CD8-positive, alpha-beta memory T cell (primary cell): ENCODE measurements around the gene GTF2IRD1. TPM values are rescaled to one million over a fixed set of nuclear protein-coding genes. Genes with fewer than 3 reads are reported as not detected.
A peak's percentile ranks its signal among the peaks of the same experiment; 100 is the strongest.
"Not testable (repeated sequence)": the region's sequence is repeated elsewhere in the genome, so short reads cannot be mapped to it uniquely, and the experiment has no call there.

Experiments used
- CTCF ChIA-PET: fragments of 350-600 bp; sonication (Branson Sonifier 250); formaldehyde crosslinking; loops from one replicate; lab custom pipeline; 2021; ENCODE audit warnings: antibody characterized with exemption; lab: Charles Lee
- POLR2A ChIA-PET: fragments of 350-600 bp; sonication (Branson Sonifier 250); formaldehyde crosslinking; loops from one replicate; lab custom pipeline; 2021; ENCODE audit warnings: antibody characterized with exemption; lab: Charles Lee
- DNase-seq, 5 donors: peaks; one replicate each; pipeline versions ENCODE4 v3.0.0 to v3.0.0-alpha.2; 2020 to 2022; ENCODE audit warnings: mixed read lengths in 1 of 5
- H3K27ac ChIP-seq: one replicate; pipeline ENCODE4 v1.7.0; 2013; ENCODE audit warnings: low read depth, mild to moderate bottlenecking, low read length, moderate library complexity
- H3K27me3 ChIP-seq: 2 replicates; pipeline ENCODE4 v1.7.0; 2013; ENCODE audit warnings: low read length, mild to moderate bottlenecking; ENCODE audit not compliant: insufficient read depth, poor library complexity, severe bottlenecking
- H3K36me3 ChIP-seq: 2 replicates; pipeline ENCODE4 v1.7.0; 2013; ENCODE audit warnings: mild to moderate bottlenecking, low read length, moderate library complexity; ENCODE audit not compliant: insufficient read depth
- H3K4me1 ChIP-seq: 2 replicates; pipeline ENCODE4 v1.7.0; 2013; ENCODE audit warnings: mild to moderate bottlenecking, low read length, moderate library complexity; ENCODE audit not compliant: insufficient read depth
- H3K4me3 ChIP-seq: 2 replicates; pipeline ENCODE4 v1.7.0; 2013; ENCODE audit warnings: mild to moderate bottlenecking, low read length
- H3K9me3 ChIP-seq: 2 replicates; pipeline ENCODE4 v1.7.0; 2013; ENCODE audit warnings: mild to moderate bottlenecking, low read length
- H3K27ac Mint-ChIP-seq, 8 donors: one replicate each; pipeline ENCODE4 v1.8.0; 2020 to 2021; ENCODE audit warnings: mixed read lengths in 8 of 8, mild to moderate bottlenecking in 6 of 8, inconsistent platforms in 3 of 8, moderate library complexity in 3 of 8
- H3K27me3 Mint-ChIP-seq, 2 donors: one replicate each; pipeline ENCODE4 v1.8.0; 2020 to 2021; ENCODE audit warnings: mixed read lengths in 2 of 2, mild to moderate bottlenecking in 1 of 2, moderate library complexity in 1 of 2
- H3K36me3 Mint-ChIP-seq, 3 donors: one replicate each; pipeline ENCODE4 v1.8.0; 2020 to 2021; ENCODE audit warnings: mixed read lengths in 3 of 3, inconsistent platforms in 1 of 3, mild to moderate bottlenecking in 1 of 3
- H3K4me1 Mint-ChIP-seq, 3 donors: one replicate each; pipeline ENCODE4 v1.8.0; 2020 to 2021; ENCODE audit warnings: mixed read lengths in 3 of 3, inconsistent platforms in 1 of 3, mild to moderate bottlenecking in 1 of 3
- H3K4me3 Mint-ChIP-seq, 7 donors: one replicate each; pipeline ENCODE4 v1.8.0; 2020 to 2021; ENCODE audit warnings: mixed read lengths in 7 of 7, mild to moderate bottlenecking in 6 of 7, moderate library complexity in 4 of 7, inconsistent platforms in 2 of 7
- H3K9me3 Mint-ChIP-seq, 5 donors: one replicate each; pipeline ENCODE4 v1.8.0; 2020 to 2022; ENCODE audit warnings: mixed read lengths in 5 of 5, mild to moderate bottlenecking in 3 of 5, moderate library complexity in 2 of 5, inconsistent platforms in 1 of 5
- polyA plus RNA-seq: library from polyadenylated mRNA; unstranded; fragments of 300-500 nt; fragmentation: Illumina TruSeq; gene quantifications from one replicate; pipeline ENCODE4 v1.2.3, GENCODE V29; 2021
- total RNA-seq, 2 experiments: library from RNA; stranded (reverse); gene quantifications; one replicate each; pipeline ENCODE4 v1.2.3, GENCODE V29; 2021

Gene GTF2IRD1
- total and polyA plus RNA-seq, 3 experiments from 2014 or later, result 0.42 to 0.88 TPM; not detected in 1

GRCh38 chr7:74438327-74438726 is 15.4 kb upstream of the GTF2IRD1 start:
- POLR2A ChIA-PET, result no interaction called here
- no peak for DNase-seq
- no peaks in the 10 kb centered on the region for H3K4me1 ChIP-seq
- no peak overlapping the region for H3K27ac Mint-ChIP-seq
- peaks cover 0 to 6% (median 2%) of the 10 kb centered on the region in 3 donors for H3K36me3 Mint-ChIP-seq
- CTCF ChIA-PET, result interaction anchor here (1.3 kb wide), 1 partner anchor 12 kb away, joined by 3 read pairs; no protein-coding TSS in a partner anchor
- peaks cover 4 to 11% (median 4%) of the 10 kb centered on the region in 5 donors for H3K9me3 Mint-ChIP-seq
- H3K9me3 ChIP-seq, result no peaks in the 10 kb centered on the region
- no peaks in the 10 kb centered on the region for H3K4me1 Mint-ChIP-seq
- H3K4me3 ChIP-seq, result no peak overlapping the region
- H3K27ac ChIP-seq, result no peak overlapping the region
- no peak overlapping the region for H3K4me3 Mint-ChIP-seq
- no peaks in the 10 kb centered on the region for H3K36me3 ChIP-seq
- H3K27me3 ChIP-seq, result no peaks in the 10 kb centered on the region
- H3K27me3 Mint-ChIP-seq, result peaks cover 5 to 7% of the 10 kb centered on the region in 2 donors

GRCh38 chr7:74439541-74439940 is 14.2 kb upstream of the GTF2IRD1 start:
- Mint-ChIP-seq H3K27ac (no peak overlapping the region), H3K4me1 (no peaks in the 10 kb centered on the region), H3K27me3 (peaks cover 5 to 11% of the 10 kb centered on the region in 2 donors), H3K9me3 (peaks cover 4 to 11% (median 4%) of the 10 kb centered on the region in 5 donors), H3K36me3 (peaks cover 0 to 6% (median 2%) of the 10 kb centered on the region in 3 donors), H3K4me3 (no peak overlapping the region)
- CTCF ChIA-PET, result interaction anchor here (0.9 kb wide), 1 partner anchor 39 kb away, joined by 4 read pairs; no protein-coding TSS in a partner anchor
- Histone ChIP-seq H3K36me3 (no peaks in the 10 kb centered on the region), H3K27me3 (no peaks in the 10 kb centered on the region), H3K9me3 (no peaks in the 10 kb centered on the region), H3K27ac (no peak overlapping the region), H3K4me3 (no peak overlapping the region), H3K4me1 (no peaks in the 10 kb centered on the region)
- DNase-seq, result no peak
- POLR2A ChIA-PET, result no interaction called here

GRCh38 chr7:74440143-74440542 is 13.6 kb upstream of the GTF2IRD1 start:
- POLR2A ChIA-PET, H3K9me3 ChIP-seq, H3K4me3 Mint-ChIP-seq, H3K27ac Mint-ChIP-seq, H3K4me1 ChIP-seq, H3K36me3 Mint-ChIP-seq, H3K27me3 ChIP-seq, H3K27ac ChIP-seq, H3K36me3 ChIP-seq, H3K4me1 Mint-ChIP-seq, H3K4me3 ChIP-seq, DNase-seq: not testable (repeated sequence)
- Mint-ChIP-seq H3K9me3 (peaks cover 4 to 11% (median 4%) of the 10 kb centered on the region in 5 donors), H3K27me3 (peaks cover 5 to 11% of the 10 kb centered on the region in 2 donors)
- CTCF ChIA-PET, result interaction anchor here (0.9 kb wide), 1 partner anchor 39 kb away, joined by 4 read pairs; no protein-coding TSS in a partner anchor

GRCh38 chr7:74441801-74442200 is 11.9 kb upstream of the GTF2IRD1 start:
- no peak overlapping the region for H3K4me3 Mint-ChIP-seq
- peaks cover 4 to 10% (median 4%) of the 10 kb centered on the region in 5 donors for H3K9me3 Mint-ChIP-seq
- no peak for DNase-seq
- Histone ChIP-seq H3K27ac (no peak overlapping the region), H3K36me3 (no peaks in the 10 kb centered on the region), H3K9me3 (no peaks in the 10 kb centered on the region), H3K4me1 (no peaks in the 10 kb centered on the region), H3K27me3 (no peaks in the 10 kb centered on the region), H3K4me3 (no peak overlapping the region)
- H3K36me3 Mint-ChIP-seq, result peaks cover 0 to 6% (median 2%) of the 10 kb centered on the region in 3 donors
- CTCF ChIA-PET, result no interaction called here
- peaks cover 3 to 11% of the 10 kb centered on the region in 2 donors for H3K27me3 Mint-ChIP-seq
- H3K27ac Mint-ChIP-seq, result peak overlapping the region in 1 of 8 donors; percentile 88
- POLR2A ChIA-PET, result no interaction called here
- H3K4me1 Mint-ChIP-seq, result no peaks in the 10 kb centered on the region

- H3K4me1 ChIP-seq, result no peaks in the 10 kb centered on the region
- H3K27ac Mint-ChIP-seq, result no peak overlapping the region
These were observed 10.0 kb upstream of the GTF2IRD1 start for GRCh38 chr7:74443543-74444247.

GRCh38 chr7:74449144-74449543 is 4.6 kb upstream of the GTF2IRD1 start:
- Histone ChIP-seq H3K4me3 (no peak overlapping the region), H3K9me3 (no peaks in the 10 kb centered on the region), H3K27ac (no peak overlapping the region), H3K4me1 (peaks cover 12% of the 10 kb centered on the region), H3K36me3 (no peaks in the 10 kb centered on the region), H3K27me3 (no peaks in the 10 kb centered on the region)
- ChIA-PET CTCF (interaction anchor here (0.7 to 2.5 kb wide), 4 partner anchors 10 to 1879 kb away, joined by 4 to 9 read pairs (median 8); no protein-coding TSS in a partner anchor), POLR2A (interaction anchor here (0.7 kb wide), 1 partner anchor 355 kb away, joined by 5 read pairs; no protein-coding TSS in a partner anchor)
- H3K4me3 Mint-ChIP-seq, result no peak overlapping the region
- no peak for DNase-seq
- H3K27ac Mint-ChIP-seq, result no peak overlapping the region
- H3K9me3 Mint-ChIP-seq, result no peaks in the 10 kb centered on the region
- peaks cover 6 to 14% of the 10 kb centered on the region in 2 donors for H3K27me3 Mint-ChIP-seq
- H3K4me1 Mint-ChIP-seq, result peaks cover 12 to 24% (median 19%) of the 10 kb centered on the region in 3 donors
- H3K36me3 Mint-ChIP-seq, result no peaks in the 10 kb centered on the region

More at GRCh38 chr7:74443543-74444247, 10.0 kb upstream of the GTF2IRD1 start:
- Mint-ChIP-seq H3K36me3 (no peaks in the 10 kb centered on the region), H3K9me3 (peaks cover 0 to 3% (median 0%) of the 10 kb centered on the region in 5 donors), H3K4me3 (no peak overlapping the region), H3K27me3 (peaks cover 3 to 11% of the 10 kb centered on the region in 2 donors), H3K4me1 (no peaks in the 10 kb centered on the region)
- no peaks in the 10 kb centered on the region for H3K9me3 ChIP-seq
- POLR2A ChIA-PET, result no interaction called here
- H3K27me3 ChIP-seq, result no peaks in the 10 kb centered on the region
- no peak for DNase-seq
- no peak overlapping the region for H3K4me3 ChIP-seq
- CTCF ChIA-PET, result no interaction called here
- H3K27ac ChIP-seq, result no peak overlapping the region
- no peaks in the 10 kb centered on the region for H3K36me3 ChIP-seq

- peaks cover 12% of the 10 kb centered on the region for H3K4me1 ChIP-seq
- Mint-ChIP-seq H3K27me3 (peaks cover 7 to 14% of the 10 kb centered on the region in 2 donors), H3K9me3 (no peaks in the 10 kb centered on the region), H3K4me3 (peak overlapping the region in 1 of 7 donors; percentile 28), H3K36me3 (no peaks in the 10 kb centered on the region), H3K4me1 (peaks cover 12 to 24% (median 19%) of the 10 kb centered on the region in 3 donors), H3K27ac (peak overlapping the region in 1 of 8 donors; percentile 66)
- ChIA-PET CTCF (interaction anchor here (0.7 to 2.5 kb wide), 5 partner anchors 10 to 116 kb away, joined by 3 to 10 read pairs (median 9); no protein-coding TSS in a partner anchor), POLR2A (no interaction called here)
- H3K27me3 ChIP-seq, result no peaks in the 10 kb centered on the region
- H3K27ac ChIP-seq, result no peak overlapping the region
- no peak overlapping the region for H3K4me3 ChIP-seq
- peak; percentile 44 to 72 (median 50) for DNase-seq
- no peaks in the 10 kb centered on the region for H3K36me3 ChIP-seq
- H3K9me3 ChIP-seq, result no peaks in the 10 kb centered on the region
These were observed 3.8 kb upstream of the GTF2IRD1 start for GRCh38 chr7:74449809-74450397.
